Measurements from ENCODE around the gene CYS1.

- TF ChIP-seq POLR2AphosphoS5 (IDR thresholded peaks at IDR 0.05) (no peak), CTCF (IDR thresholded peaks at IDR 0.05) (no peak), POLR2A (IDR thresholded peaks at IDR 0.05) (no peak)
Observed at GRCh38 chr2:10035633-10036032, 44.6 kb downstream of the CYS1 start.

All from breast epithelium (tissue), 3 donors.